ENCODE results near the gene PMEL. TPM values are rescaled to one million over a fixed set of nuclear protein-coding genes. Genes with fewer than 3 reads are reported as not detected.

Gene PMEL
- total RNA-seq, 1 experiment from 2014 or later, result not detected

DNA sequence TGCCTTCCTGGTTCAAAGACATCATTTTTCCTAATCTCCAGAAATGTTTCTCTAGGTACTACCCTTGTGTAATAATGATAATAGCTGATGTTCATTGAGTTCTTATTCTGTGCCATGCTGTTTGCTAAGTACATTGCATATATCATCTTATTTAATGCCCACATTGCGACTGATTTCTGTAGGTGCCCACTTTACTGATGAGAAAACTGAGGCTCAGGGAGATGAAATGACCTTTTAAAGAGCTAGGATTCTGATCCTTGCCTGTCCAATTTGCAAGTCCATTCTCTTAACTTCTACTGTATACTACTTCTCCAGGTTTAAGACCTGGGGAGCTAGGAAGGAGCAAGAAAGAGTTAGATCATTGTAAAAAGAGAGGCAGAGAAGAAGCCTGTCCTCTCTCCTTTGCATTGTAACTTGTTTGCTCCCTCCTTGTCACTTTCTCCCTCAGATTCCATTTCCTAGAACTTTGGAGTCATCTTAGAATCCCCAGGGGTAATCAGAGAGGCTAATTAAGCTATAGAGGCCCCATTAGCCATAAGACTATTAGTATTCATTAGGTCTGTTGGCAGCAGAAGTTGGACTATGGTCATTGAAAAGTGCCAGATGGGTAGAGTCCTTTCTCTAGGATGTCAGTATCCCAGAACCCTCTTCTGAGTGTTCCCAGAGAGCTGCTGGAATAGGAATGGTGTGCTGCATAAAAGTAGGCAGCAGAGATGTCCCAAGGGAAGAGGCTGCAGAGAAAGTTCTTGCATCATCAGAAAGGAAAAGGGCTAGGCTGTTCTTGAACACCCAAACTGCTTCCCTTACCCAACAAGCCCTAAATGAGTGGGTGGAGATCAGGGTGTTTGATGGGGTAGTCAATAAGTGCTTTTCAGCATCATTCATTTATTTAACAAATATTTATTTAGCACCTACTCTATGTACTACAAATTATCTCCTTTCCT lies 31.8 kb downstream of the PMEL start:
- Mint-ChIP-seq H3K4me3 (ENCODE audit: unreplicated experiment) (peak overlapping the region; percentile 79), H3K27ac (ENCODE audit: low read depth, unreplicated experiment) (peak overlapping the region; percentile 89), H3K27me3 (ENCODE audit: insufficient read depth, unreplicated experiment) (no peaks in the 10 kb centered on the region), H3K4me1 (ENCODE audit: insufficient read depth, unreplicated experiment) (peaks cover 66% of the 10 kb centered on the region), H3K36me3 (ENCODE audit: insufficient read depth, unreplicated experiment) (peaks cover 46% of the 10 kb centered on the region), H3K9me3 (ENCODE audit: unreplicated experiment) (no peaks in the 10 kb centered on the region)
- TF ChIP-seq, protein P1, sequence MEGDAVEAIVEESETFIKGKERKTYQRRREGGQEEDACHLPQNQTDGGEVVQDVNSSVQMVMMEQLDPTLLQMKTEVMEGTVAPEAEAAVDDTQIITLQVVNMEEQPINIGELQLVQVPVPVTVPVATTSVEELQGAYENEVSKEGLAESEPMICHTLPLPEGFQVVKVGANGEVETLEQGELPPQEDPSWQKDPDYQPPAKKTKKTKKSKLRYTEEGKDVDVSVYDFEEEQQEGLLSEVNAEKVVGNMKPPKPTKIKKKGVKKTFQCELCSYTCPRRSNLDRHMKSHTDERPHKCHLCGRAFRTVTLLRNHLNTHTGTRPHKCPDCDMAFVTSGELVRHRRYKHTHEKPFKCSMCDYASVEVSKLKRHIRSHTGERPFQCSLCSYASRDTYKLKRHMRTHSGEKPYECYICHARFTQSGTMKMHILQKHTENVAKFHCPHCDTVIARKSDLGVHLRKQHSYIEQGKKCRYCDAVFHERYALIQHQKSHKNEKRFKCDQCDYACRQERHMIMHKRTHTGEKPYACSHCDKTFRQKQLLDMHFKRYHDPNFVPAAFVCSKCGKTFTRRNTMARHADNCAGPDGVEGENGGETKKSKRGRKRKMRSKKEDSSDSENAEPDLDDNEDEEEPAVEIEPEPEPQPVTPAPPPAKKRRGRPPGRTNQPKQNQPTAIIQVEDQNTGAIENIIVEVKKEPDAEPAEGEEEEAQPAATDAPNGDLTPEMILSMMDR (IDR thresholded peaks at IDR 0.05; ENCODE audit: unreplicated experiment), result no peak
- ChIA-PET POLR2A (interaction anchor here (0.6 to 12.6 kb wide), 34 partner anchors 10 to 1776 kb away, joined by 3 to 207 read pairs (median 5); partner anchors contain the start of genes CBX5, DNAJC14, ESYT1 and GDF11), CTCF (interaction anchor here (0.5 to 8.0 kb wide), 17 partner anchors 6 to 196 kb away, joined by 3 to 108 read pairs (median 4); partner anchors contain the start of genes DGKA, DNAJC14, ORMDL2 and PYM1)
- intact Hi-C loops (cut with micrococcal nuclease), result loop anchor here (2.0 kb wide), 1 partner anchor 39 kb away; no protein-coding TSS in a partner anchor
- DNase-seq (ENCODE audit: unreplicated experiment), result no peak
- no TSS peak for BruUV-seq (replicated peaks)

DNA sequence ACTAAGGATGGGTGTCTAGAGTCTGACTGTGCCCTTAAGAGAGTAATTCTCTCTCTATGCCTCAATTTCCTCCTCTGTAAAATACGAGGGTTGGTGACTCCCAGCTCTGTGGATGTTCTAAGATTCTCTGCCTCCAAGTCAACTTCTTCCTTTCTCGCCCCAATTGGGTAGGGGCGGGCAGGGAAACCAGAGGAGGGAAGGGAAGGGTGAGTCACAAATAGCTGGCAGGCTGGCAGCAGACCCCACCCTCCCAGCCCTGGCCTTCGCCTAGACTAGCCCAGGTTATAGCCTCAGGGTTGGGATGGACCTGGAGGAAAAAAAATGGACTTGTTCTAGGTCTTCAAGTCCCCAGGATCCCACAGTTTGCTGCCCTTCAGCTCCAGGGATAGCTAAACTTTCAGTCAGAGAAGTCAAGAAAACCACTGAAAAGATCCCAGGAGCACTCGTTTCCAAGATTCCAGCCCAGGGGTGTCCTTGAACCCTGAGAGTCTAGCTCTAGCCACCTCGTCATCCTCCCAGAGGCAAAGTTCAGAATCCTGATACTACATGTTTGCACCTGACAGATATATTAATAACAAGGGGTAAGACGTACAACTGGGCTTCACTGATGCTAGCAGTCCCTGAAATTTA lies 32.6 kb downstream of the PMEL start:
- TF ChIP-seq, protein P1 (IDR thresholded peaks at IDR 0.05; ENCODE audit: unreplicated experiment), result no peak
- BruUV-seq (replicated peaks), result no TSS peak
- DNase-seq (ENCODE audit: unreplicated experiment), result peak; percentile 95
- Mint-ChIP-seq H3K36me3 (ENCODE audit: insufficient read depth, unreplicated experiment) (peaks cover 39% of the 10 kb centered on the region), H3K27ac (ENCODE audit: low read depth, unreplicated experiment) (peak overlapping the region; percentile 89), H3K27me3 (ENCODE audit: insufficient read depth, unreplicated experiment) (no peaks in the 10 kb centered on the region), H3K4me3 (ENCODE audit: unreplicated experiment) (peak overlapping the region; percentile 79), H3K4me1 (ENCODE audit: insufficient read depth, unreplicated experiment) (peaks cover 59% of the 10 kb centered on the region), H3K9me3 (ENCODE audit: unreplicated experiment) (no peaks in the 10 kb centered on the region)
- CTCF ChIA-PET, result interaction anchor here (0.6 to 2.7 kb wide), 16 partner anchors 9 to 203 kb away, joined by 3 to 8 read pairs (median 4); partner anchors contain the start of genes DNAJC14, ORMDL2 and SARNP
- POLR2A ChIA-PET, result interaction anchor here (0.6 to 12.6 kb wide), 39 partner anchors 9 to 1777 kb away, joined by 3 to 207 read pairs (median 4); partner anchors contain the start of genes CBX5, CD63, DNAJC14 and ESYT1
- intact Hi-C loops (cut with micrococcal nuclease), result loop anchor here (2.0 kb wide), 1 partner anchor 40 kb away; no protein-coding TSS in a partner anchor

DNA sequence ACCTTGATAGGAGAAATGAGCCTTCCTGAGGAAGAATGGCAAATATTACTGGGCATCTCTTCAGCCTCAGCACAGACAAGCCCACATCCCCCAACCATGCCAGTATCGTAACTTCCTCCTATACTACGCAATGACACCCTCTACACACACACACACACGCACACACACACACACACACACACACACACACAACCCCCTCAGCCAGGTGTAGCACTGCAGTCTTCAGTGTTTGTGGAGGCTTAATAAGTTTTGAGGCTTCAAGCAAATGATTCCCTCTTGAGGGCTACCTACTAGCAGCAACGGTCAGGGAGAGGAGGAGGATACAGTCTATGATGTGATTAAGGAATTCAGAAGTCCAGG lies 33.3 kb downstream of the PMEL start:
- Mint-ChIP-seq H3K4me1 (ENCODE audit: insufficient read depth, unreplicated experiment) (peaks cover 53% of the 10 kb centered on the region), H3K27me3 (ENCODE audit: insufficient read depth, unreplicated experiment) (no peaks in the 10 kb centered on the region)

More for the DNA sequence above, 33.3 kb downstream of the PMEL start:
- peak overlapping the region; percentile 89 for H3K27ac Mint-ChIP-seq (ENCODE audit: low read depth, unreplicated experiment)
- BruUV-seq (replicated peaks), result TSS peak; percentile 59
- peaks cover 32% of the 10 kb centered on the region for H3K36me3 Mint-ChIP-seq (ENCODE audit: insufficient read depth, unreplicated experiment)
- ChIA-PET POLR2A (interaction anchor here (0.5 to 12.6 kb wide), 29 partner anchors 11 to 1653 kb away, joined by 3 to 207 read pairs (median 5); partner anchors contain the start of genes CBX5, CD63, DNAJC14 and ESYT1), CTCF (interaction anchor here (0.6 to 2.7 kb wide), 8 partner anchors 10 to 203 kb away, joined by 3 to 8 read pairs (median 4); no protein-coding TSS in a partner anchor)
- no peak for DNase-seq (ENCODE audit: unreplicated experiment)
- H3K4me3 Mint-ChIP-seq (ENCODE audit: unreplicated experiment), result peak overlapping the region; percentile 79
- intact Hi-C loops (cut with micrococcal nuclease), result loop anchor here (2.0 kb wide), 1 partner anchor 40 kb away; no protein-coding TSS in a partner anchor
- H3K9me3 Mint-ChIP-seq (ENCODE audit: unreplicated experiment), result no peaks in the 10 kb centered on the region
- TF ChIP-seq, protein P1 (IDR thresholded peaks at IDR 0.05; ENCODE audit: unreplicated experiment), result no peak

Measured in MCF 10A (cell line).